Endothelial cell of umbilical vein (primary cell): ENCODE results near the gene CD200R1L.

ENCODE experiments used
- CTCF ChIP-seq, 2 donors: IDR thresholded peaks; 1 replicate in 1 of 2; 2 replicates in 1 of 2; pipeline ENCODE4 v1.5.1; 2011; ENCODE audit warnings: low read length in 2 of 2, mild to moderate bottlenecking in 2 of 2, moderate library complexity in 2 of 2, control low read depth in 1 of 2, inconsistent platforms in 1 of 2, low read depth in 1 of 2; ENCODE audit not compliant: insufficient read depth in 1 of 2; ENCODE audit errors: extremely low read depth in 1 of 2
- FOS ChIP-seq: IDR thresholded peaks from 2 replicates; pipeline ENCODE4 v1.6.1; 2011; ENCODE audit warnings: mild to moderate bottlenecking, low read length, moderate library complexity, borderline replicate concordance; ENCODE audit not compliant: insufficient read depth

- TF ChIP-seq CTCF (IDR thresholded peaks at IDR 0.05; ENCODE audit: extremely low read depth in 1 of 2, insufficient read depth in 1 of 2, low read depth in 1 of 2, low read length in 2 of 2) (no peak), FOS (no peak)
Measured at GRCh38 chr3:112848196-112848595, 1.5 kb upstream of the CD200R1L start.
